ENCODE measurements around the gene SMPX.

The SMPX gene

DNA sequence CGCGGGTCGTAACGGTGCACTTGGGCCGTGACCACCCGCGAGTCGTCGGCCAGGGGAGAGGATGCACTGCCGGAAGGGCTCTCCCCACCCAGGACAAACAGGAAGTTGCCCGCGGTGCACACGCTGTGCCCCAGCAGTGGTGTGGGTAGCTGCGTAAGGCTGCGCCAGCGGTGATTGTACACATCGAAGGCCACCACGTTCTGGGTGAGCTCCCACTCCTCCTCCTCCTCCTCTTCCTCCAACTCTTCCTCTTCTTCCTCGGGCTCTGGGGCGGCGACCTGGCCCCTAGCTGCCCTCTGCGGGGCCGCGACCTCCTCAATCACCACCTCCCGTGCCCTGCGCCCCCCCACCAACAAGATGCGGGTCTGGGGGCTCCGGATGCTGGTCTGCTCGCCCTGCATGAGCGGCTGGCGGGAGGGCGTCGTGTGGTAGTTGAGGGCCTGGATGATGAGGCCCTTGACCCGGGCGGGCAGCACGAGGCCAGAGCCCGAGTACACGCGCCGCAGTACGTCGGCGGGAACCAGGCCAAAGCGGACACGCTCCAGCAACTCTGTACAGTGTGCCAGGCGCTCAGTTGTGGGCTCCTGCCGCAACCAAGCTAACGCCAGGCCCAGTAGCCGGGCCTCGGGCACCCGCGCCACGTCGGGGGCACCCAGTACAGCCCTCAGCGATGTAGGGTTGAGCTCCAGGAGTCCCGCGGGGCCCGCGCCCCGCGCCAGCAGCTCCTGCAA is 101.2 kb downstream of the SMPX start:
- FAIRE-seq = no peak
